K562 (cell line): ENCODE measurements around the gene MTF1. TPM values are rescaled to one million over a fixed set of nuclear protein-coding genes. Genes with fewer than 3 reads are reported as not detected.

ENCODE experiments used
- ATAC-seq: fragments of 200-7000 bp; cut with Tn5 transposase; 3 replicates; pipeline ENCODE4 v1.9.1; 2020; ENCODE audit warnings: moderate library complexity
- BruUV-seq: library from RNA; stranded (reverse); fragments of 400-500 nt; replicated peaks from 2 replicates; lab custom pipeline; 2021; lab: Mats Ljungman, UMichigan
- CTCF ChIA-PET: fragments of 300-600 bp; formaldehyde crosslinking; extraction: SDS; loops from one replicate; lab custom pipeline; 2021; ENCODE audit warnings: low intra/inter-chr PET ratio; lab: Yijun Ruan, JAX
- POLR2A ChIA-PET: fragments of 300-600, 350-650 bp; sonication (Branson Sonifier 250); formaldehyde crosslinking; extraction: SDS; loops from one replicate; lab custom pipeline; 2021; ENCODE audit warnings: antibody characterized with exemption, inconsistent platforms; lab: Yijun Ruan, JAX
- DNase-seq, 4 experiments: peaks; one replicate each; pipeline versions ENCODE4 v3.0.0 to v3.0.0-alpha.2; 2011 to 2018; ENCODE audit warnings: low spot score in 3 of 4, mixed read lengths in 3 of 4; ENCODE audit errors: extremely low read depth in 1 of 4
- FAIRE-seq: peaks from 2 replicates; lab custom pipeline; 2011; peaks lifted over from hg19 to GRCh38; lab: Jason Lieb, UNC
- H2AFZ ChIP-seq: 2 replicates; pipeline ENCODE4 v1.6.0; 2011; ENCODE audit warnings: low read depth, low read length, control low read depth, inconsistent platforms
- H3K27ac ChIP-seq: fragments of 200-600 bp; 3 replicates; pipeline ENCODE4 v1.8.0; 2011; ENCODE audit warnings: low read depth, mild to moderate bottlenecking, control low read depth, inconsistent platforms, low read length, moderate library complexity, mixed read lengths; ENCODE audit errors: extremely low read depth
- H3K27me3 ChIP-seq, 2 experiments: fragments of 300-600 bp in 1 of 2; 2 replicates in 1 of 2; 3 replicates in 1 of 2; pipeline versions ENCODE4 v1.6.0 to v1.8.0; 2011; ENCODE audit warnings: inconsistent platforms in 2 of 2, low read length in 2 of 2, mild to moderate bottlenecking in 1 of 2, mixed read lengths in 1 of 2, moderate library complexity in 1 of 2; ENCODE audit not compliant: control insufficient read depth in 2 of 2, insufficient read depth in 2 of 2
- H3K36me3 ChIP-seq: fragments of 300-600 bp; 3 replicates; pipeline ENCODE4 v1.8.0; 2011; ENCODE audit warnings: mild to moderate bottlenecking, low read length, inconsistent platforms; ENCODE audit not compliant: control insufficient read depth, insufficient read depth
- H3K4me1 ChIP-seq, 2 experiments: fragments of 200-600 bp in 1 of 2; replicated peaks in 1 of 2; 2 replicates in 1 of 2; 3 replicates in 1 of 2; pipeline versions ENCODE4 v1.5.1 to v1.8.0; 2011; ENCODE audit warnings: inconsistent platforms in 2 of 2, low read length in 2 of 2, mild to moderate bottlenecking in 1 of 2, mixed read lengths in 1 of 2, moderate library complexity in 1 of 2; ENCODE audit not compliant: control insufficient read depth in 2 of 2, insufficient read depth in 2 of 2
- H3K4me2 ChIP-seq: 2 replicates; pipeline ENCODE4 v1.6.1; 2011; ENCODE audit warnings: low read length, control low read depth, inconsistent platforms, mixed read lengths; ENCODE audit not compliant: insufficient read depth
- H3K4me3 ChIP-seq: fragments of 200-600 bp; sonication (generic), shearing (Covaris generic); 2 replicates; pipeline ENCODE4 v1.5.1; 2016; ENCODE audit warnings: control low read depth, inconsistent platforms
- H3K79me2 ChIP-seq: fragments of 200-600 bp; 3 replicates; pipeline ENCODE4 v1.8.0; 2011; ENCODE audit warnings: low read length, inconsistent platforms; ENCODE audit not compliant: control insufficient read depth, insufficient read depth
- H3K9ac ChIP-seq, 2 experiments: 2 replicates each; pipeline versions ENCODE4 v1.6.0 to v1.6.1; 2011; ENCODE audit warnings: low read depth in 2 of 2, low read length in 2 of 2, control low read depth in 1 of 2, inconsistent platforms in 1 of 2, mild to moderate bottlenecking in 1 of 2, mixed read lengths in 1 of 2; ENCODE audit not compliant: insufficient read depth in 1 of 2
- H3K9me1 ChIP-seq: one replicate; pipeline ENCODE4 v1.6.0; 2011; ENCODE audit warnings: inconsistent platforms, mild to moderate bottlenecking, low read length, moderate library complexity; ENCODE audit not compliant: control insufficient read depth, insufficient read depth
- H3K9me3 ChIP-seq: replicated peaks from 2 replicates; pipeline ENCODE4 v1.5.1; 2011; ENCODE audit warnings: low read depth, low read length, inconsistent platforms; ENCODE audit not compliant: control insufficient read depth, insufficient read depth
- H4K20me1 ChIP-seq: replicated peaks from 2 replicates; pipeline ENCODE4 v1.6.1; 2011; ENCODE audit warnings: low read length, inconsistent platforms, mixed read lengths; ENCODE audit not compliant: control insufficient read depth, insufficient read depth
- CHD4 ChIP-seq: fragments of 200-600 bp; sonication (generic); IDR thresholded peaks from 3 replicates; pipeline ENCODE4 v1.6.1; 2012; ENCODE audit warnings: low read depth, mild to moderate bottlenecking, mixed read lengths, low read length, inconsistent platforms; ENCODE audit not compliant: insufficient read depth, insufficient replicate concordance, poor library complexity, severe bottlenecking
- DIDO1 ChIP-seq: fragments of 450-650 bp; IDR thresholded peaks from 2 replicates; pipeline ENCODE4 v1.6.1; 2016; ENCODE audit warnings: low read depth, missing biosample characterization, missing genetic modification characterization
- EZH2 ChIP-seq: IDR thresholded peaks from 2 replicates; pipeline ENCODE4 v1.6.1; 2012; ENCODE audit warnings: low read depth, mild to moderate bottlenecking, inconsistent platforms, low read length, borderline replicate concordance
- FIP1L1 ChIP-seq: fragments of 200-400 bp; formaldehyde crosslinking; IDR thresholded peaks from 2 replicates; pipeline ENCODE4 v1.6.1; 2018; ENCODE audit warnings: mild to moderate bottlenecking, low read depth, low read length; ENCODE audit not compliant: poor library complexity, severe bottlenecking
- POLR2AphosphoS5 ChIP-seq: IDR thresholded peaks from 2 replicates; pipeline ENCODE4 v1.6.1; 2011; ENCODE audit warnings: mild to moderate bottlenecking, low read depth, low read length, moderate library complexity; ENCODE audit not compliant: control insufficient read depth, insufficient read depth
- RBM15 ChIP-seq: fragments of 200-400 bp; formaldehyde crosslinking; IDR thresholded peaks from 2 replicates; pipeline ENCODE4 v1.6.1; 2018; ENCODE audit warnings: mild to moderate bottlenecking, low read length, moderate library complexity; ENCODE audit not compliant: insufficient read depth
- RBM39 ChIP-seq: fragments of 200-400 bp; formaldehyde crosslinking; optimal IDR thresholded peaks from 2 replicates; pipeline ENCODE3; 2018; ENCODE audit warnings: low read depth, low read length
- SNRNP70 ChIP-seq: fragments of 200-400 bp; formaldehyde crosslinking; optimal IDR thresholded peaks from 2 replicates; pipeline ENCODE3; 2017; ENCODE audit warnings: low read depth, low read length
- TEAD2 ChIP-seq: fragments of 450-650 bp; IDR thresholded peaks from 2 replicates; pipeline ENCODE4 v1.6.1; 2016; ENCODE audit warnings: missing genetic modification characterization, control low read depth, missing compliant biosample characterization
- ZNF175 ChIP-seq: fragments of 200-800 bp; sonication (Bioruptor generic); IDR thresholded peaks from 2 replicates; pipeline ENCODE4 v1.6.1; 2016; ENCODE audit warnings: low read depth, mild to moderate bottlenecking, missing genetic modification characterization, missing compliant biosample characterization
- WGBS: fragments of 100-300 bp; shearing (Covaris generic); methylation state at CpG from one replicate; pipeline ENCODE4 v1.1.6; 2016; ENCODE audit warnings: low coverage, mixed read lengths; ENCODE audit not compliant: insufficient coverage; ENCODE audit errors: missing lambda C conversion rate; 5-methylcytosine and 5-hydroxymethylcytosine counted together
- in situ Hi-C: fragments of 300-500 bp; cut with MboI; formaldehyde crosslinking; loops from 4 replicates; pipeline ENCODE4 v1.15.0; 2018; ENCODE audit warnings: inconsistent platforms, mixed read lengths
- intact Hi-C: fragments of 100-400 bp; cut with micrococcal nuclease; formaldehyde crosslinking; loops from 2 replicates; pipeline ENCODE4 v1.14.2; 2022
- polyA plus RNA-seq, 8 experiments: library from polyadenylated mRNA; depleted of rRNA in 4 of 8; stranded (reverse) in 5 of 8; unstranded in 3 of 8; fragments of >200 nt; fragmentation: Nextera tagmentation in 2 of 8; fragmentation: Illumina TruSeq in 1 of 8; extraction: Ambion mirVana in 2 of 8; extraction: Trizol in 1 of 8; gene quantifications; 2 replicates each; pipeline versions ENCODE4 v1.2.1 to v1.2.3, GENCODE V29; 2011 to 2014; ENCODE audit warnings: inconsistent platforms in 1 of 8, missing spikeins in 1 of 8
- total RNA-seq, 7 experiments: library from RNA; depleted of rRNA in 6 of 7; stranded (reverse); fragments of >200 nt in 6 of 7; fragmentation: Illumina TruSeq in 2 of 7; extraction: Trizol in 2 of 7; gene quantifications; 2 replicates each; pipeline versions ENCODE4 v1.2.1 to v1.2.3, GENCODE V29; 2011 to 2021; ENCODE audit warnings: low replicate concordance in 1 of 7
- TF ChIP-seq, protein P1 (sequence below): fragments of 200-800 bp; sonication (Bioruptor generic); IDR thresholded peaks from 2 replicates; pipeline ENCODE4 v1.6.1; 2017; ENCODE audit warnings: missing genetic modification characterization, missing compliant biosample characterization
- TF ChIP-seq, protein P2 (sequence below): sonication (generic); formaldehyde crosslinking; IDR thresholded peaks from 2 replicates; pipeline ENCODE4 v1.8.1; 2023; ENCODE audit warnings: mild to moderate bottlenecking, missing genetic modification reagents

The MTF1 gene
- total and polyA plus RNA-seq, 9 of the 15 experiments (the other 6 are each of a cell fraction or from before 2014, with no cell fraction given), result 1.1 to 12.2 (median 4.3) TPM

GRCh38 chr1:37762516-37762915, 96.9 kb downstream of the MTF1 start:
- in situ Hi-C loops, result no loop called here
- no peak for FAIRE-seq
- TF ChIP-seq ZNF175 (CRISPR knock-in tag) (no peak), TEAD2 (tag) (no peak), DIDO1 (no peak), RBM39 (no peak), CHD4 (no peak), POLR2AphosphoS5 (no peak), FIP1L1 (no peak), RBM15 (no peak), SNRNP70 (no peak), EZH2 (no peak)
- TF ChIP-seq, protein P1, sequence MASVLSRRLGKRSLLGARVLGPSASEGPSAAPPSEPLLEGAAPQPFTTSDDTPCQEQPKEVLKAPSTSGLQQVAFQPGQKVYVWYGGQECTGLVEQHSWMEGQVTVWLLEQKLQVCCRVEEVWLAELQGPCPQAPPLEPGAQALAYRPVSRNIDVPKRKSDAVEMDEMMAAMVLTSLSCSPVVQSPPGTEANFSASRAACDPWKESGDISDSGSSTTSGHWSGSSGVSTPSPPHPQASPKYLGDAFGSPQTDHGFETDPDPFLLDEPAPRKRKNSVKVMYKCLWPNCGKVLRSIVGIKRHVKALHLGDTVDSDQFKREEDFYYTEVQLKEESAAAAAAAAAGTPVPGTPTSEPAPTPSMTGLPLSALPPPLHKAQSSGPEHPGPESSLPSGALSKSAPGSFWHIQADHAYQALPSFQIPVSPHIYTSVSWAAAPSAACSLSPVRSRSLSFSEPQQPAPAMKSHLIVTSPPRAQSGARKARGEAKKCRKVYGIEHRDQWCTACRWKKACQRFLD, result no peak
- TF ChIP-seq, protein P2, sequence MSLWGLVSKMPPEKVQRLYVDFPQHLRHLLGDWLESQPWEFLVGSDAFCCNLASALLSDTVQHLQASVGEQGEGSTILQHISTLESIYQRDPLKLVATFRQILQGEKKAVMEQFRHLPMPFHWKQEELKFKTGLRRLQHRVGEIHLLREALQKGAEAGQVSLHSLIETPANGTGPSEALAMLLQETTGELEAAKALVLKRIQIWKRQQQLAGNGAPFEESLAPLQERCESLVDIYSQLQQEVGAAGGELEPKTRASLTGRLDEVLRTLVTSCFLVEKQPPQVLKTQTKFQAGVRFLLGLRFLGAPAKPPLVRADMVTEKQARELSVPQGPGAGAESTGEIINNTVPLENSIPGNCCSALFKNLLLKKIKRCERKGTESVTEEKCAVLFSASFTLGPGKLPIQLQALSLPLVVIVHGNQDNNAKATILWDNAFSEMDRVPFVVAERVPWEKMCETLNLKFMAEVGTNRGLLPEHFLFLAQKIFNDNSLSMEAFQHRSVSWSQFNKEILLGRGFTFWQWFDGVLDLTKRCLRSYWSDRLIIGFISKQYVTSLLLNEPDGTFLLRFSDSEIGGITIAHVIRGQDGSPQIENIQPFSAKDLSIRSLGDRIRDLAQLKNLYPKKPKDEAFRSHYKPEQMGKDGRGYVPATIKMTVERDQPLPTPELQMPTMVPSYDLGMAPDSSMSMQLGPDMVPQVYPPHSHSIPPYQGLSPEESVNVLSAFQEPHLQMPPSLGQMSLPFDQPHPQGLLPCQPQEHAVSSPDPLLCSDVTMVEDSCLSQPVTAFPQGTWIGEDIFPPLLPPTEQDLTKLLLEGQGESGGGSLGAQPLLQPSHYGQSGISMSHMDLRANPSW (CRISPR knock-in tag), result no peak
- TF ChIP-seq, all 486 proteins: peak for 0
- intact Hi-C loops, result loop anchor here (10.0 kb wide), 1 partner anchor 158 kb away; no protein-coding TSS in a partner anchor
- ATAC-seq (no peak), DNase-seq (no peak)
- H3K4me2 ChIP-seq, result no peak overlapping the region
- peaks cover 4 to 34% of the 10 kb centered on the region in 2 experiments; a peak in 3 of 5 replicates for H3K4me1 ChIP-seq
- H3K9ac ChIP-seq, result no peak overlapping the region
- no peak overlapping the region for H2AFZ ChIP-seq
- CTCF ChIA-PET, result no interaction called here
- H3K79me2 ChIP-seq, result no peaks in the 10 kb centered on the region
- no peaks in the 10 kb centered on the region for H3K9me1 ChIP-seq
- H3K27me3 ChIP-seq, result peaks cover 34 to 42% of the 10 kb centered on the region in 2 experiments
- WGBS, result 0% methylated on average over 2 of the region's 2 CpGs
- no peak overlapping the region for H3K4me3 ChIP-seq
- H3K36me3 ChIP-seq, result no peaks in the 10 kb centered on the region
- H4K20me1 ChIP-seq, result peaks cover 11% of the 10 kb centered on the region
- POLR2A ChIA-PET, result interaction anchor here (1.3 kb wide), 1 partner anchor 12 kb away, joined by 4 read pairs; no protein-coding TSS in a partner anchor
- no peak overlapping the region for H3K27ac ChIP-seq
- BruUV-seq, result no TSS peak
- H3K9me3 ChIP-seq, result no peaks in the 10 kb centered on the region
